Left ventricle myocardium inferior (tissue), 1 donor: ENCODE data around the gene ADAMTSL1. TPM values are rescaled to one million over a fixed set of nuclear protein-coding genes. Genes with fewer than 3 reads are reported as not detected.
A peak's percentile ranks its signal among the peaks of the same experiment; 100 is the strongest.

ENCODE experiments used
- DNase-seq: peaks from one replicate; pipeline ENCODE4 v3.0.0-alpha.2; 2020
- H3K27ac ChIP-seq: fragments of 200-600 bp; replicated peaks from 2 replicates; pipeline ENCODE4 v1.8.0; 2021
- H3K27me3 ChIP-seq: fragments of 200-600 bp; 2 replicates; pipeline ENCODE4 v1.8.0; 2021; ENCODE audit warnings: low read depth
- H3K36me3 ChIP-seq: fragments of 200-600 bp; 2 replicates; pipeline ENCODE4 v1.8.0; 2021
- H3K4me1 ChIP-seq: fragments of 200-600 bp; 2 replicates; pipeline ENCODE4 v1.8.0; 2021
- H3K4me3 ChIP-seq: fragments of 200-600 bp; 2 replicates; pipeline ENCODE4 v1.8.0; 2021; ENCODE audit warnings: mild to moderate bottlenecking, moderate library complexity
- H3K9me3 ChIP-seq: fragments of 200-600 bp; replicated peaks from 2 replicates; pipeline ENCODE4 v1.8.0; 2021
- intact Hi-C: fragments of 100-400 bp; cut with micrococcal nuclease; formaldehyde crosslinking; loops from one replicate; pipeline ENCODE4 v1.11.0; 2022
- total RNA-seq: library from RNA; stranded (reverse); fragmentation: NEBNext Ultra II Directional; extraction: Animal tissue kit (Norgen Biotek cat#: 25700); gene quantifications from one replicate; pipeline ENCODE4 v1.2.1, GENCODE V29; 2021
- TF ChIP-seq, protein P1 (sequence below): fragments of 200-600 bp; IDR thresholded peaks from 2 replicates; pipeline ENCODE4 v1.8.0; 2021; ENCODE audit warnings: antibody characterized with exemption, mild to moderate bottlenecking, borderline replicate concordance
- donor health status: DM: no; HTN: yes; CAD: no; lungs with severe emphysema.

ADAMTSL1 gene
- total RNA-seq, 1 donor from 2014 or later: 1.7 TPM

DNA sequence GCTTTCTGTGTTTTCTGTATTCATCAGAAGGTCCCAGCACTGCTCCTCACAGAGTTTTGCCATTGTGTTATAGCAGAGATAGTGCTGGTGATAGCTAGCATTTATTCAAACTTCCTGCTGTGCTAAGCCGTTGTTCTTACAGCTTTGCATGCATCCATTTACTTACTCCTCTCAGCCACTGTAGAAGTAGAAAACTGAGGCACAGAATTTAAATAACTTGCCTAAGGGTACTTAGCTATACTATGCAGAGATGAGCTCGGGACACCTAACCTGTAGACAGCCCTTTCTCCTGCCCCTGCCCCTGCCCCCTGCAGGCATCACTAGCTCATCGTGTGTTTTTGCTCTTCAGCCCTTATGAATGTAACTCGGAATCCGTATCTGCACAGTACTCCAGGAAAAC, 331.4 kb downstream of the ADAMTSL1 start:
- H3K4me1 ChIP-seq: no peaks in the 10 kb centered on the region
- no peak for DNase-seq
- H3K36me3 ChIP-seq: no peaks in the 10 kb centered on the region
- intact Hi-C loops: no loop called here
- no peaks in the 10 kb centered on the region for H3K27me3 ChIP-seq
- no peaks in the 10 kb centered on the region for H3K9me3 ChIP-seq
- TF ChIP-seq, protein P1, sequence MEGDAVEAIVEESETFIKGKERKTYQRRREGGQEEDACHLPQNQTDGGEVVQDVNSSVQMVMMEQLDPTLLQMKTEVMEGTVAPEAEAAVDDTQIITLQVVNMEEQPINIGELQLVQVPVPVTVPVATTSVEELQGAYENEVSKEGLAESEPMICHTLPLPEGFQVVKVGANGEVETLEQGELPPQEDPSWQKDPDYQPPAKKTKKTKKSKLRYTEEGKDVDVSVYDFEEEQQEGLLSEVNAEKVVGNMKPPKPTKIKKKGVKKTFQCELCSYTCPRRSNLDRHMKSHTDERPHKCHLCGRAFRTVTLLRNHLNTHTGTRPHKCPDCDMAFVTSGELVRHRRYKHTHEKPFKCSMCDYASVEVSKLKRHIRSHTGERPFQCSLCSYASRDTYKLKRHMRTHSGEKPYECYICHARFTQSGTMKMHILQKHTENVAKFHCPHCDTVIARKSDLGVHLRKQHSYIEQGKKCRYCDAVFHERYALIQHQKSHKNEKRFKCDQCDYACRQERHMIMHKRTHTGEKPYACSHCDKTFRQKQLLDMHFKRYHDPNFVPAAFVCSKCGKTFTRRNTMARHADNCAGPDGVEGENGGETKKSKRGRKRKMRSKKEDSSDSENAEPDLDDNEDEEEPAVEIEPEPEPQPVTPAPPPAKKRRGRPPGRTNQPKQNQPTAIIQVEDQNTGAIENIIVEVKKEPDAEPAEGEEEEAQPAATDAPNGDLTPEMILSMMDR: no peak
- no peak overlapping the region for H3K4me3 ChIP-seq
- H3K27ac ChIP-seq: no peak overlapping the region

DNA sequence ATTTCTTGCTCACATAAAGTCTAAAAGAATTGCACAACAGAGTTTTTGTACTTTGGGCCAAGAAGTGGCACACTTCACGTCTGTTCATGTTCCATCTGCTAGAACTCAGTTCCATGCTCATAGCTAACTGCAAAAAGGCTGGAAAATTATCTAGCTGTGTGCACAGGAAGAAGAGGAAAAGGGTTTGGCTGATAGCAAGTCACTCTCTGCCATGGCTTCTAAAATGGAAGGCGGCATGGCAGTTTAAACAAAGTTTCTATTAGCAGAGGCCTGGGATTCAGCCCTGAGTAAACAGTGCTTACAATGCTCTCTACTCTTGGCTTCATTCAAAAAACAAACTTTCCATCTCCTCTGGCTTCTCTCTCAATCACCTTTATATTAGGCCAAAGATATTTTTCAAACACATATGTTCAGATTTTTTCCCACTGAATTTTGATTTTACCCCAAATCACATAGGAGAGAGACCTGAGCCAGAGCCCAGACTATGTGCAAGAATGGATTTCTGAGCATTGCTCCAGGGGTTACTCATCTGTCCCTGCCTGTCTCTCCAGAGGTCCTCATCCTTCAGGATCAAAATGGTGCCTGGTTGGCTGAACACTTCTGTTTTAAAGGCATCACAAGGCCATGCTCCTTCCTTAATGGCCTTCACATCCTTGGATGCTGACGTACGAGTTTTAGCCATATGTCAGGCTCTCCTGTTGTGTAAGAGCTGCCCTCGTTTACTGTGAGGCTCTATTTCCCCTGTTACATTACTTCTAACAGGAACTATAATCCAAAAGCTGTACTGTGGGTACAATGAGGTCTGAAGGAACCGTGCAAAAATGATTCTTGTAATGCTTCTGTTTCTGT, 332.5 kb downstream of the ADAMTSL1 start:
- Histone ChIP-seq H3K27me3 (no peaks in the 10 kb centered on the region), H3K4me3 (no peak overlapping the region), H3K4me1 (no peaks in the 10 kb centered on the region), H3K27ac (no peak overlapping the region), H3K36me3 (no peaks in the 10 kb centered on the region), H3K9me3 (no peaks in the 10 kb centered on the region)
- intact Hi-C loops: no loop called here
- TF ChIP-seq, protein P1: no peak
- no peak for DNase-seq

GRCh38 chr9:18810581-18810980, 336.6 kb downstream of the ADAMTSL1 start:
- Histone ChIP-seq H3K4me1 (no peaks in the 10 kb centered on the region), H3K9me3 (peaks cover 19% of the 10 kb centered on the region), H3K4me3 (no peak overlapping the region), H3K36me3 (no peaks in the 10 kb centered on the region), H3K27me3 (no peaks in the 10 kb centered on the region), H3K27ac (no peak overlapping the region)
- DNase-seq: no peak
- intact Hi-C loops: no loop called here
- TF ChIP-seq, protein P1: no peak

DNA sequence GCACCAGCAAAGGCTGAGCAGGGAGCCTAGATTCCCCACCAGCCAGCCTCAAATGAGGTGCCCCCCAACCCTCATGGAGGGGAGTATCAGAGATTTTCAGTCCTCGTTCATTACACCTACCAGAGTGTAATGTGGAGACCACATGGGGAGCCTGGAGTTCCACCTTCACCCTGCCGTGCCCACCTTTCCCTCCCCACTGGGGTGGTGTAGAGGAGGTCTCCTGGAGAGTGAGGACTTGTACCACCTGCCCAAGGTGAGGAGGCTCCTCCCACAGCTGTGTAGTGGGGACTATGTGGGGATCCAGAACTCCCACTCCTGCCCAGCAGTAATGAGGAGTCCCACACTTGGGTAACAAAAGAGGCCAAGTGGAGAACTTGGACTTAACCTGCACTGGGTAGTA, 337.2 kb downstream of the ADAMTSL1 start:
- Histone ChIP-seq H3K27me3 (no peaks in the 10 kb centered on the region), H3K36me3 (no peaks in the 10 kb centered on the region), H3K27ac (no peak overlapping the region), H3K4me3 (no peak overlapping the region), H3K4me1 (no peaks in the 10 kb centered on the region), H3K9me3 (peaks cover 19% of the 10 kb centered on the region)
- no peak for DNase-seq
- TF ChIP-seq, protein P1: no peak
- intact Hi-C loops: no loop called here

DNA sequence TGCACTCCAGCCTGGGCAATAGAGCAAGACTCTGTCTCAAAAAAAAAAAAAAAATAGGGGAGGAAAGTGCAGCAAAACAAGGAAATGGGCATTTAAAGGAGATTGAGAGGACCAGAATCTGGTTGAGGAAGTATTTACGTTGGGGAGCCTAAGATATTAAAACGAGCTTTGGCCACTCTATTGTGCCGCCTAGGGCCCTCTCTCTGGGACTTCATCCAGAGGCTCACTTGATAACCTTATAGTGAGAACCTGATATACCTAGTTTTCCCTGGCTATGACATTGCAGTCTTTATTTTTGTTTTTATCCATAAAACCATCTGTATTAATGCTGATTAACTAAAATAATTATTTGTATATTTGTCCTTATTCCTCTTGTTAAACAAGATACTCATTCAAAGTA, 345.5 kb downstream of the ADAMTSL1 start:
- intact Hi-C loops: no loop called here
- H3K4me3 ChIP-seq: no peak overlapping the region
- H3K9me3 ChIP-seq: no peaks in the 10 kb centered on the region
- no peaks in the 10 kb centered on the region for H3K27me3 ChIP-seq
- H3K36me3 ChIP-seq: no peaks in the 10 kb centered on the region
- TF ChIP-seq, protein P1: peak; percentile 8
- H3K27ac ChIP-seq: no peak overlapping the region
- DNase-seq: no peak
- H3K4me1 ChIP-seq: peaks cover 12% of the 10 kb centered on the region
